ENCODE results near the gene WAS. TPM values are rescaled to one million over a fixed set of nuclear protein-coding genes. Genes with fewer than 3 reads are reported as not detected.

WAS gene
- total and polyA plus RNA-seq, 8 donors: 0.39 to 7.5 (median 1.0) TPM

DNA sequence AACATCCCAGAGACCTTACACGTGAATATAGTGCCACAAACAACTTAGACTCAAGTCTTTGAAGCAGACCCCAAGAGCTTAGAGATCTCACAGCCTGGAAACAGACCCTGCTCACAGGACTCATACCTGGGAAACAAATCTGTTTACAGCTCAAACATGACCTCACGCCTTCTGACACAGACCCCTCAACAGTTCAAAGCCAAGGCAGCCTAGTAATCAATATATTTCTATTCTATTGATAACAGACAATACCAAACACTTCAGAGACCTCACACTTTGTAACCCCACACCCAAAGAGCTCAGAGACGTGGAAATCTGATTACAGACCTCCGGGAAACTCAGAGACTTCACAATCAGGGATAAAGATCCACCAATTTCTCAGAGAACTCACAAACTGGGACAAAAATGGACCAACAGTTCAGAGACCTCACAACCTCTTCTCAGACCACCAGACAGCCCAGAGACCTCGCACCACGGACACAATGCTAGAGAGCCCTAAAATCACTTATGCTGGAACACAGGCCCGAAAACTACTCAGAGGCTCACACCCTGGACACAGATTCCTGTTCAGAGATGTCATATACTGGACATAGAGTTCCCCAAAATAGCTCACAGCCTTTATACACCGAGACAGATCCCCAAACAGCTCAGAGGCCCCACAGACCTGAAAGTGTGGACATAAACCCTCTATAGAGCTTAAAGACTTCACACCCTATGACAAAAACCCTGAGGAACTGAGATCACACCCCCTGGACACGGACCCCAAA lies 27.7 kb downstream of the WAS start:
- Histone ChIP-seq H3K4me3 (no peak overlapping the region), H3K36me3 (no peaks in the 10 kb centered on the region), H3K9me3 (no peaks in the 10 kb centered on the region), H3K27ac (no peak overlapping the region), H3K27me3 (no peaks in the 10 kb centered on the region), H3K4me1 (no peaks in the 10 kb centered on the region)
- FAIRE-seq: no peak
- 52 to 73% methylated on average over 9 of the region's 9 CpGs for WGBS, 2 donors
- no peak for DNase-seq
- TF ChIP-seq, protein P1, sequence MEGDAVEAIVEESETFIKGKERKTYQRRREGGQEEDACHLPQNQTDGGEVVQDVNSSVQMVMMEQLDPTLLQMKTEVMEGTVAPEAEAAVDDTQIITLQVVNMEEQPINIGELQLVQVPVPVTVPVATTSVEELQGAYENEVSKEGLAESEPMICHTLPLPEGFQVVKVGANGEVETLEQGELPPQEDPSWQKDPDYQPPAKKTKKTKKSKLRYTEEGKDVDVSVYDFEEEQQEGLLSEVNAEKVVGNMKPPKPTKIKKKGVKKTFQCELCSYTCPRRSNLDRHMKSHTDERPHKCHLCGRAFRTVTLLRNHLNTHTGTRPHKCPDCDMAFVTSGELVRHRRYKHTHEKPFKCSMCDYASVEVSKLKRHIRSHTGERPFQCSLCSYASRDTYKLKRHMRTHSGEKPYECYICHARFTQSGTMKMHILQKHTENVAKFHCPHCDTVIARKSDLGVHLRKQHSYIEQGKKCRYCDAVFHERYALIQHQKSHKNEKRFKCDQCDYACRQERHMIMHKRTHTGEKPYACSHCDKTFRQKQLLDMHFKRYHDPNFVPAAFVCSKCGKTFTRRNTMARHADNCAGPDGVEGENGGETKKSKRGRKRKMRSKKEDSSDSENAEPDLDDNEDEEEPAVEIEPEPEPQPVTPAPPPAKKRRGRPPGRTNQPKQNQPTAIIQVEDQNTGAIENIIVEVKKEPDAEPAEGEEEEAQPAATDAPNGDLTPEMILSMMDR (IDR thresholded peaks at IDR 0.05): no peak
- intact Hi-C loops (cut with DNase I): no loop called here
- ATAC-seq: no peak

GRCh38 chrX:48711929-48712505 lies 28.4 kb downstream of the WAS start:
- FAIRE-seq: no peak
- H3K27ac ChIP-seq: no peak overlapping the region

DNA sequence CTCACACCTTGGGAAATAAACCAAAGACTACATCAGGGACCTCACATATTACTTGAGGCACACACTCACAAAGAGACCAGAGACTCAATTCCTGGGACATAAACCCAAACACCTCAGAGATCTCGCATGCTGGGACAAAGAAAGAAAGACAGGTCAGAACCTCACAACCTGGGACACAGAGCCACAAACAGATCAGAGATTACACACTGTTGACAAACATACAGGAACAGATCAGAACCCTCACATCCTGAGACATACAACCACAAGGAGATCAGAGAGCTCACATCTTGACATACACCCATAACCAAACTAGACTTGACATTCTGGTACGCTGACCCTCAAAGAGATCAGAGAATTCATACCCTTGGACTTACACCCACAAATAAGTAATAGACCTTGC lies 30.2 kb downstream of the WAS start:
- H3K27me3 ChIP-seq: no peaks in the 10 kb centered on the region
- intact Hi-C loops (cut with DNase I): no loop called here
- H3K4me3 ChIP-seq: no peak overlapping the region
- no peaks in the 10 kb centered on the region for H3K36me3 ChIP-seq
- TF ChIP-seq, protein P1 (IDR thresholded peaks at IDR 0.05): no peak
- H3K9me3 ChIP-seq: no peaks in the 10 kb centered on the region
- FAIRE-seq (no peak), ATAC-seq (no peak), DNase-seq (no peak)
- WGBS, 2 donors: 58 to 74% methylated on average over 2 of the region's 2 CpGs
- no peaks in the 10 kb centered on the region for H3K4me1 ChIP-seq
- H3K27ac ChIP-seq: no peak overlapping the region

More at GRCh38 chrX:48711929-48712505, 28.4 kb downstream of the WAS start:
- ATAC-seq (no peak), DNase-seq (no peak)
- Histone ChIP-seq H3K9me3 (no peaks in the 10 kb centered on the region), H3K4me3 (no peak overlapping the region), H3K27me3 (no peaks in the 10 kb centered on the region), H3K4me1 (no peaks in the 10 kb centered on the region), H3K36me3 (no peaks in the 10 kb centered on the region)
- TF ChIP-seq, protein P1 (IDR thresholded peaks at IDR 0.05): no peak
- intact Hi-C loops (cut with DNase I): no loop called here
- 53 to 63% methylated on average over 7 of the region's 7 CpGs for WGBS, 2 donors

DNA sequence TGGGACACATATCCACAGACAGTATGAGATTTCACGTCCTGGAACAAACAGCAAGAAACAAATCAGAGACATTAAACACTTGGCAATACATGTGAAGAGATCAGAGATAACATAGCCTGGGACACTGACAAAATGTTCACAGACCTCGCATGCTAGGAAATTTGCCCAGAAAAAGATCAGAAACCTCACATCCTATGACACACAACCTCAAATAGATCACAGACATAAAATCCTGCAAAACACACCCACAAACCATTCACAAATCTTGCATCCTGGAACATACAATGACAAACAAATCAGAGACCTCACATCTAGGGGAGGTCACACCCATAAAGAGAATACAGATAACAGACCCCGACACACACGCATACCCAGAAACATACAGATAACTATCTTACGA lies 31.0 kb downstream of the WAS start:
- H3K4me1 ChIP-seq: no peaks in the 10 kb centered on the region
- DNase-seq (no peak), FAIRE-seq (no peak), ATAC-seq (no peak)
- WGBS, 2 donors: 47 to 50% methylated on average over 5 of the region's 5 CpGs
- no peaks in the 10 kb centered on the region for H3K9me3 ChIP-seq
- H3K27ac ChIP-seq: no peak overlapping the region
- no peak overlapping the region for H3K4me3 ChIP-seq
- H3K36me3 ChIP-seq: no peaks in the 10 kb centered on the region
- TF ChIP-seq, protein P1 (IDR thresholded peaks at IDR 0.05): no peak
- intact Hi-C loops (cut with DNase I): no loop called here
- H3K27me3 ChIP-seq: no peaks in the 10 kb centered on the region

DNA sequence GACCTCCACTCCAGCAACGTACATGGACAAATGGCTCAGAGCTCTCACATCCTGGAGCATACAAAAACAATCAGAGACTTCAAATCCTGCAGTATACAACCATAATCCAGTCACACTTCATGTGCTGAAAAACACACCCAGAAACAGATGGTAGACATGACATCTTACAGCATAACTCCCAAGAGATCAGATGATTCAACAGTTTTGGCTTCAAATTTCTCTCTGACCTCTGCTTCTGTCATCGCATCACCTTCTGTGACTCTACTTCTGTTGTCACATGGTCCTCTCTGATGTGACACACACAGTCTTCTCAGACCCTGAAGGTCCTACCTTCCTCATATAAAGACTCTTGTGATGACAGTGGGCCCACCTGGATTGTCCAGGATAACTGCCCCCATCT lies 31.5 kb downstream of the WAS start:
- no peak overlapping the region for H3K4me3 ChIP-seq
- intact Hi-C loops (cut with DNase I): no loop called here
- H3K27ac ChIP-seq: no peak overlapping the region
- DNase-seq: no peak
- no peaks in the 10 kb centered on the region for H3K36me3 ChIP-seq
- no peaks in the 10 kb centered on the region for H3K4me1 ChIP-seq
- WGBS, 2 donors: 58 to 59% methylated on average over 2 of the region's 2 CpGs
- no peak for ATAC-seq
- FAIRE-seq: no peak
- H3K9me3 ChIP-seq: no peaks in the 10 kb centered on the region
- TF ChIP-seq, protein P1 (IDR thresholded peaks at IDR 0.05): no peak
- no peaks in the 10 kb centered on the region for H3K27me3 ChIP-seq
